ENCODE data around the gene FGFRL1.
"Not testable (repeated sequence)": the region's sequence is repeated elsewhere in the genome, so short reads cannot be mapped to it uniquely, and the experiment has no call there.

FGFRL1 gene

GRCh38 chr4:1053891-1054290 is 42.5 kb downstream of the FGFRL1 start:
- H3K36me3 ChIP-seq (ENCODE audit: control insufficient read depth in 1 of 2, insufficient read depth in 2 of 2, low read length in 2 of 2); H2BK12ac ChIP-seq (ENCODE audit: low read length); H4K12ac ChIP-seq (ENCODE audit: low read depth, low read length); H2BK120ac ChIP-seq (ENCODE audit: insufficient read depth, low read length, poor library complexity); H3K4me3 ChIP-seq (ENCODE audit: low read depth, low read length); H3K23ac ChIP-seq (ENCODE audit: low read length); H2BK5ac ChIP-seq (ENCODE audit: low read depth, low read length, poor library complexity); H3K4ac ChIP-seq (ENCODE audit: low read depth, low read length); H3K79me1 ChIP-seq (ENCODE audit: low read length); H3K14ac ChIP-seq (ENCODE audit: low read length); H3K4me2 ChIP-seq (ENCODE audit: low read length); H3K79me2 ChIP-seq (ENCODE audit: control insufficient read depth, insufficient read depth, low read length, poor library complexity); H4K8ac ChIP-seq (ENCODE audit: low read depth, low read length); H3K4me1 ChIP-seq (ENCODE audit: control insufficient read depth in 1 of 2, insufficient read depth in 2 of 2, low read length in 2 of 2); H3K18ac ChIP-seq (ENCODE audit: low read length); H4K91ac ChIP-seq (ENCODE audit: low read depth, low read length); H2AK5ac ChIP-seq (ENCODE audit: low read length); H3K27ac ChIP-seq (ENCODE audit: low read depth, low read length); H2AFZ ChIP-seq (ENCODE audit: insufficient read depth, low read length, poor library complexity); DNase-seq; H3K27me3 ChIP-seq (ENCODE audit: insufficient read depth, low read length); H3K9ac ChIP-seq (ENCODE audit: low read length): not testable (repeated sequence)
- H3K9me3 ChIP-seq (ENCODE audit: insufficient read depth, low read depth, low read length), result peaks cover 10% of the 10 kb centered on the region
- whole genome bisulfite sequencing (ENCODE audit: extremely low coverage, insufficient coverage, insufficient read length), result no CpG with 5 or more reads among the region's 7 CpGs

DNA sequence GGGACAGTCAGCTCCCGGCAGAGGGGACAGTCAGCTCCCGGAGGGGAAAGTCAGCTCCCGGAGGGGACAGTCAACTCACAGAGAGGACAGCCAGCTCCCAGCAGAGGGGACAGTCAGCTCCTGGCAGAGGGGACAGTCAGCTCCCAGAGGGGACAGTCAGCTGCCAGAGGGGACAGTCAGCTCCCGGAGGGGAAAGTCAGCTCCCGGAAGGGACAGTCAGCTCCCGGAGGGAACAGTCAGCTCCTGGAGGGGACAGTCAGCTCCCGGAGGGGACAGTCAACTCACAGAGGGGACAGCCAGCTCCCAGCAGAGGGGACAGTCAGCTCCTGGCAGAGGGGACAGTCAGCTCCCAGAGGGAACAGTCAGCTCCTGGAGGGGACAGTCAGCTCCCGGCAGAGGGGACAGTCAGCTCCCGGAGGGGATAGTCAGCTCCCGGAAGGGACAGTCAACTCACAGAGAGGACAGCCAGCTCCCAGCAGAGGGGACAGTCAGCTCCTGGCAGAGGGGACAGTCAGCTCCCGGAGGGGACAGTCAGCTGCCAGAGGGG is 43.3 kb downstream of the FGFRL1 start:
- H4K8ac ChIP-seq (ENCODE audit: low read depth, low read length); H3K4ac ChIP-seq (ENCODE audit: low read depth, low read length); H2BK5ac ChIP-seq (ENCODE audit: low read depth, low read length, poor library complexity); H2BK12ac ChIP-seq (ENCODE audit: low read length); H4K12ac ChIP-seq (ENCODE audit: low read depth, low read length); H2BK120ac ChIP-seq (ENCODE audit: insufficient read depth, low read length, poor library complexity); H3K27ac ChIP-seq (ENCODE audit: low read depth, low read length); H3K18ac ChIP-seq (ENCODE audit: low read length); H3K4me1 ChIP-seq (ENCODE audit: control insufficient read depth in 1 of 2, insufficient read depth in 2 of 2, low read length in 2 of 2); H3K79me1 ChIP-seq (ENCODE audit: low read length); DNase-seq; H2AFZ ChIP-seq (ENCODE audit: insufficient read depth, low read length, poor library complexity); H3K14ac ChIP-seq (ENCODE audit: low read length); H3K79me2 ChIP-seq (ENCODE audit: control insufficient read depth, insufficient read depth, low read length, poor library complexity); H3K23ac ChIP-seq (ENCODE audit: low read length); H3K27me3 ChIP-seq (ENCODE audit: insufficient read depth, low read length); H3K4me3 ChIP-seq (ENCODE audit: low read depth, low read length); H3K4me2 ChIP-seq (ENCODE audit: low read length); H3K36me3 ChIP-seq (ENCODE audit: control insufficient read depth in 1 of 2, insufficient read depth in 2 of 2, low read length in 2 of 2); H3K9ac ChIP-seq (ENCODE audit: low read length); H2AK5ac ChIP-seq (ENCODE audit: low read length); H4K91ac ChIP-seq (ENCODE audit: low read depth, low read length): not testable (repeated sequence)
- peaks cover 10% of the 10 kb centered on the region for H3K9me3 ChIP-seq (ENCODE audit: insufficient read depth, low read depth, low read length)
- WGBS (ENCODE audit: extremely low coverage, insufficient coverage, insufficient read length), result no CpG with 5 or more reads among the region's 11 CpGs

- not testable (repeated sequence) for H3K9ac ChIP-seq (ENCODE audit: low read length); DNase-seq; H3K27me3 ChIP-seq (ENCODE audit: insufficient read depth, low read length); H3K4me1 ChIP-seq (ENCODE audit: control insufficient read depth in 1 of 2, insufficient read depth in 2 of 2, low read length in 2 of 2); H3K4ac ChIP-seq (ENCODE audit: low read depth, low read length); H3K23ac ChIP-seq (ENCODE audit: low read length); H2AK5ac ChIP-seq (ENCODE audit: low read length); H2BK5ac ChIP-seq (ENCODE audit: low read depth, low read length, poor library complexity); H4K8ac ChIP-seq (ENCODE audit: low read depth, low read length); H3K36me3 ChIP-seq (ENCODE audit: control insufficient read depth in 1 of 2, insufficient read depth in 2 of 2, low read length in 2 of 2); H3K4me2 ChIP-seq (ENCODE audit: low read length); H2AFZ ChIP-seq (ENCODE audit: insufficient read depth, low read length, poor library complexity); H4K12ac ChIP-seq (ENCODE audit: low read depth, low read length); H3K79me2 ChIP-seq (ENCODE audit: control insufficient read depth, insufficient read depth, low read length, poor library complexity); H2BK12ac ChIP-seq (ENCODE audit: low read length); H3K79me1 ChIP-seq (ENCODE audit: low read length); H3K14ac ChIP-seq (ENCODE audit: low read length); H3K27ac ChIP-seq (ENCODE audit: low read depth, low read length); H3K4me3 ChIP-seq (ENCODE audit: low read depth, low read length); H3K18ac ChIP-seq (ENCODE audit: low read length); H2BK120ac ChIP-seq (ENCODE audit: insufficient read depth, low read length, poor library complexity); H4K91ac ChIP-seq (ENCODE audit: low read depth, low read length)
- no CpG with 5 or more reads among the region's 13 CpGs for WGBS (ENCODE audit: extremely low coverage, insufficient coverage, insufficient read length)
- H3K9me3 ChIP-seq (ENCODE audit: insufficient read depth, low read depth, low read length), result peaks cover 10% of the 10 kb centered on the region
These were observed 43.8 kb downstream of the FGFRL1 start for GRCh38 chr4:1055243-1055701.

DNA sequence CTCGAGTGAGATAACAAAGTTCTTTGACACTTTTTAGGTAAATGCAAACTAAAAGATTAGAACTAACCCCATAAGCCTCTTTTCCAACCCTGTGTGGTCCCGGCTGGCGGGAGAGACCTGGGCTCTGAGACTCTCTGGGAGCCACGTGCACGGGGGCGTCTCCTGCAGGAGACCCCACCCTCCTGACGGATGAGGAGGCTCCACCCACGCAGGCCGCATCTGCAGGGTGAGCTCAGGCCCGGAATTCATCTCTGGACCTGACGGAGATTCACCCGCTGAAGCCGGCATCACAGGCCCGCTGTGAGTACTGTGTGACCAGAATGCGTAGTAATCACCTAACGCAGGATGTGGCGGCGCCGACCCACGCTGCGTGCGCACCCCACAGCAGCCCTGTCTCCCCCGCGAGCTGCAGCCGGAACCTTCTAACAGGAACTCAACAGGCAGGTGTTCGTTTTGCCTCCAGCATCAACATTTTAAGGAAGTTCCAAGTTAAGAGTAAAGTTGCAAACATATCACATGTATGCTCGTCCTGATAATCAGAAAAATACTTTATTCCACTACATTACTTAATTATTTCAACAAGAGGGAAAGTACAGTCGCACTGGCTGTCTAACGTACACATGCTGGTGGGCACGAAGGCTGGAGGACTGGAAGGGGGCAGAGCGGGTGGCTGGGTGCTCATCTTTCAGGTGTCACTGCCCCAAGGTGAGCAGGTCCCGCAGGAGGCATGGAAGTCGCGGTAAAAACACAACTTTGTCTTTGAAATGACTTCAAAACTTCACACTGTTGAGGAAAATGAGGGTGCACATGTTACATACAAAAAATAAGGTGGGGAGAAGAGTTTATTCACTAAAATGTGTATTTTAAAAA is 44.5 kb downstream of the FGFRL1 start:
- Histone ChIP-seq H4K91ac (ENCODE audit: low read depth, low read length) (no peak overlapping the region), H3K18ac (ENCODE audit: low read length) (no peak overlapping the region), H3K27me3 (ENCODE audit: insufficient read depth, low read length) (no peaks in the 10 kb centered on the region), H2AFZ (ENCODE audit: insufficient read depth, low read length, poor library complexity) (no peak overlapping the region), H3K36me3 (ENCODE audit: control insufficient read depth in 1 of 2, insufficient read depth in 2 of 2, low read length in 2 of 2) (no peaks in the 10 kb centered on the region), H3K14ac (ENCODE audit: low read length) (no peak overlapping the region), H2BK12ac (ENCODE audit: low read length) (no peak overlapping the region), H4K12ac (ENCODE audit: low read depth, low read length) (no peak overlapping the region), H3K4me1 (ENCODE audit: control insufficient read depth in 1 of 2, insufficient read depth in 2 of 2, low read length in 2 of 2) (no peaks in the 10 kb centered on the region), H3K79me2 (ENCODE audit: control insufficient read depth, insufficient read depth, low read length, poor library complexity) (no peaks in the 10 kb centered on the region), H2BK5ac (ENCODE audit: low read depth, low read length, poor library complexity) (no peak overlapping the region), H3K9ac (ENCODE audit: low read length) (no peak overlapping the region), H3K4me3 (ENCODE audit: low read depth, low read length) (no peak overlapping the region), H2AK5ac (ENCODE audit: low read length) (no peak overlapping the region), H3K4me2 (ENCODE audit: low read length) (no peak overlapping the region), H3K27ac (ENCODE audit: low read depth, low read length) (no peak overlapping the region), H3K4ac (ENCODE audit: low read depth, low read length) (no peak overlapping the region), H2BK120ac (ENCODE audit: insufficient read depth, low read length, poor library complexity) (no peak overlapping the region), H3K79me1 (ENCODE audit: low read length) (no peaks in the 10 kb centered on the region), H3K23ac (ENCODE audit: low read length) (no peak overlapping the region), H3K9me3 (ENCODE audit: insufficient read depth, low read depth, low read length) (peaks cover 10% of the 10 kb centered on the region), H4K8ac (ENCODE audit: low read depth, low read length) (no peak overlapping the region)
- peak in 1 of 2 donors; percentile 23 for DNase-seq
- no CpG with 5 or more reads among the region's 34 CpGs for WGBS (ENCODE audit: extremely low coverage, insufficient coverage, insufficient read length)
